Body of pancreas (tissue), 4 donors: ENCODE measurements around the gene MAPK1.

Experiments used
- POLR2A ChIP-seq, 3 donors: fragments of 450-650 bp; IDR thresholded peaks; one replicate each; pipeline ENCODE4 v1.6.1; 2016; ENCODE audit warnings: antibody characterized with exemption in 3 of 3, mild to moderate bottlenecking in 2 of 3
- TF ChIP-seq, protein P1 (sequence below), 7 experiments: fragments of 450-650 bp in 4 of 7; fragments of 200-600 bp in 3 of 7; sonication (generic) in 3 of 7; IDR thresholded peaks; one replicate each; pipeline ENCODE4 v1.5.1; 2016 to 2019; ENCODE audit warnings: antibody characterized with exemption in 7 of 7

DNA sequence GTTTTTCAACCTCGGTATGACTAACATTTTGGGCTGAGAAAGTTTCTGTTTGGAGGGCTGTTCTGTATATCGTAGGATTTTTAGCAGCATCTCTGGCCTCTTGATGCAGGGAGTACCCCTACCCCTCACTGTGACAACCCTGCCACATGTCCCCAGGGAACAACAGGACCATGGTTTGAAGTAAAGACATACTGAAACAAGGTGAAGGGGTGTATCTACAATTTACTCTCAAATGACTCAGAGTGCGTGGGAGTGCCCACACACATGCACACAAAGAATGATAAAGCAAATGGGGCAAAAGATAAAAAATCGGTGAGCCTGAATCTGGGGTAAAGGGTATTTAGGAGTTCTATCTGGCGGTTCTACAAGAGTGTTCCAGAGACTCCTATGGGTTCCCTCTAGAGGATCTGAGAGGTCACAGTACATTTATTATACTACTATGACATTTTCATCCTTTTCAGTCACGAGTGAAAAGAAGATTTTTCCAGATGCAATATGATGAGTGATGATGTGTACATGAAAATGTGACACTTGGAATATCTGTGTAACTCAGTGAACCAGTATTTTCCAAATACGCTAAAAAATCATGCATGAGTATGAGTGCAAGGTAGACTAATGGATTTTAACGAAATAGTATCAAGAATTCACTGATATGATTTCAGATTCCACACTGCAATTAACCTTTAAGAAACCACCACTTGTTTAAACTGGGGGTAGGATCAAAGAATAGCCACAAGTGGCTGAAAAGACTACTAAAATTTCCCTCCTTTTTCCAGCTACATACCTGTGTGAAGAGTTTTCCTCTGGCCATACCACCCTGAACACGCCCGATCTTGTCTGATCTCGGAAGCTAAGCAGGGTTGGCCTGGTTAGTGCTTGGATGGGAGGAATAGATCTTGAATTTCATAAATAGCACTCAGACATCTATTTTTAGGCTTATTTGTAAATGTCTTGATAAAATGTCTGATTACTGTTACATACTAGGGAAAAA lies 75.5 kb downstream of the MAPK1 start:
- TF ChIP-seq, protein P1, sequence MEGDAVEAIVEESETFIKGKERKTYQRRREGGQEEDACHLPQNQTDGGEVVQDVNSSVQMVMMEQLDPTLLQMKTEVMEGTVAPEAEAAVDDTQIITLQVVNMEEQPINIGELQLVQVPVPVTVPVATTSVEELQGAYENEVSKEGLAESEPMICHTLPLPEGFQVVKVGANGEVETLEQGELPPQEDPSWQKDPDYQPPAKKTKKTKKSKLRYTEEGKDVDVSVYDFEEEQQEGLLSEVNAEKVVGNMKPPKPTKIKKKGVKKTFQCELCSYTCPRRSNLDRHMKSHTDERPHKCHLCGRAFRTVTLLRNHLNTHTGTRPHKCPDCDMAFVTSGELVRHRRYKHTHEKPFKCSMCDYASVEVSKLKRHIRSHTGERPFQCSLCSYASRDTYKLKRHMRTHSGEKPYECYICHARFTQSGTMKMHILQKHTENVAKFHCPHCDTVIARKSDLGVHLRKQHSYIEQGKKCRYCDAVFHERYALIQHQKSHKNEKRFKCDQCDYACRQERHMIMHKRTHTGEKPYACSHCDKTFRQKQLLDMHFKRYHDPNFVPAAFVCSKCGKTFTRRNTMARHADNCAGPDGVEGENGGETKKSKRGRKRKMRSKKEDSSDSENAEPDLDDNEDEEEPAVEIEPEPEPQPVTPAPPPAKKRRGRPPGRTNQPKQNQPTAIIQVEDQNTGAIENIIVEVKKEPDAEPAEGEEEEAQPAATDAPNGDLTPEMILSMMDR (IDR thresholded peaks at IDR 0.05) = no peak
- no peak for TF ChIP-seq POLR2A (IDR thresholded peaks at IDR 0.05)
